HG03097 (cell line): Measurements from ENCODE around the gene GRIN2A.
"Not testable (repeated sequence)": the region's sequence is repeated elsewhere in the genome, so short reads cannot be mapped to it uniquely, and the experiment has no call there.

Experiments used
- ATAC-seq: cut with Tn5 transposase; IDR thresholded peaks from one replicate; pipeline ENCODE4 v1.9.1; 2021; ENCODE audit not compliant: unreplicated experiment, low FRiP score

GRIN2A gene

GRCh38 chr16:9875981-9876380 lies 306.2 kb downstream of the GRIN2A start:
- ATAC-seq: not testable (repeated sequence)

- no peak for ATAC-seq
Measured at GRCh38 chr16:9874219-9874618, 308.0 kb downstream of the GRIN2A start.

GRCh38 chr16:9870962-9871361 lies 311.3 kb downstream of the GRIN2A start:
- no peak for ATAC-seq

- no peak for ATAC-seq
Measured at GRCh38 chr16:9869776-9870175, 312.5 kb downstream of the GRIN2A start.

GRCh38 chr16:9868606-9869149 lies 313.6 kb downstream of the GRIN2A start:
- no peak for ATAC-seq

- ATAC-seq: no peak
Measured at GRCh38 chr16:9867176-9867575, 315.1 kb downstream of the GRIN2A start.

- no peak for ATAC-seq
Measured at GRCh38 chr16:9864461-9864860, 317.8 kb downstream of the GRIN2A start.

GRCh38 chr16:9862327-9862726 lies 319.9 kb downstream of the GRIN2A start:
- ATAC-seq: no peak

GRCh38 chr16:9860876-9861275 lies 321.4 kb downstream of the GRIN2A start:
- no peak for ATAC-seq

GRCh38 chr16:9859701-9860327 lies 322.4 kb downstream of the GRIN2A start:
- no peak for ATAC-seq

GRCh38 chr16:9854675-9855074 lies 327.6 kb downstream of the GRIN2A start:
- no peak for ATAC-seq

- no peak for ATAC-seq
Measured at GRCh38 chr16:9852003-9852402, 330.2 kb downstream of the GRIN2A start.

- ATAC-seq: no peak
Measured at GRCh38 chr16:9850817-9851216, 331.4 kb downstream of the GRIN2A start.

- no peak for ATAC-seq
Measured at GRCh38 chr16:9849697-9850245, 332.5 kb downstream of the GRIN2A start.

GRCh38 chr16:9847146-9847545 lies 335.1 kb downstream of the GRIN2A start:
- ATAC-seq: no peak

- ATAC-seq: no peak
Measured at GRCh38 chr16:9846362-9847099, 335.7 kb downstream of the GRIN2A start.

GRCh38 chr16:9845661-9846361 lies 336.4 kb downstream of the GRIN2A start:
- no peak for ATAC-seq

- no peak for ATAC-seq
Measured at GRCh38 chr16:9844361-9844760, 337.9 kb downstream of the GRIN2A start.

- ATAC-seq: no peak
Measured at GRCh38 chr16:9843424-9844018, 338.7 kb downstream of the GRIN2A start.

- no peak for ATAC-seq
Measured at GRCh38 chr16:9840761-9841665, 341.2 kb downstream of the GRIN2A start.
